Loucy (cell line): ENCODE results near the gene SPACA1.

Experiments
- EZH2phosphoT487 ChIP-seq: fragments of 200-600 bp; IDR thresholded peaks from 2 replicates; pipeline ENCODE4 v1.6.1; 2018; ENCODE audit warnings: antibody characterized with exemption, mild to moderate bottlenecking, moderate library complexity, borderline replicate concordance
- TF ChIP-seq, protein P1 (sequence below): fragments of 200-600 bp; sonication (generic); conservative IDR thresholded peaks from 2 replicates; pipeline ENCODE4 v1.5.1; 2014; ENCODE audit warnings: mild to moderate bottlenecking, antibody characterized with exemption, low read length

DNA sequence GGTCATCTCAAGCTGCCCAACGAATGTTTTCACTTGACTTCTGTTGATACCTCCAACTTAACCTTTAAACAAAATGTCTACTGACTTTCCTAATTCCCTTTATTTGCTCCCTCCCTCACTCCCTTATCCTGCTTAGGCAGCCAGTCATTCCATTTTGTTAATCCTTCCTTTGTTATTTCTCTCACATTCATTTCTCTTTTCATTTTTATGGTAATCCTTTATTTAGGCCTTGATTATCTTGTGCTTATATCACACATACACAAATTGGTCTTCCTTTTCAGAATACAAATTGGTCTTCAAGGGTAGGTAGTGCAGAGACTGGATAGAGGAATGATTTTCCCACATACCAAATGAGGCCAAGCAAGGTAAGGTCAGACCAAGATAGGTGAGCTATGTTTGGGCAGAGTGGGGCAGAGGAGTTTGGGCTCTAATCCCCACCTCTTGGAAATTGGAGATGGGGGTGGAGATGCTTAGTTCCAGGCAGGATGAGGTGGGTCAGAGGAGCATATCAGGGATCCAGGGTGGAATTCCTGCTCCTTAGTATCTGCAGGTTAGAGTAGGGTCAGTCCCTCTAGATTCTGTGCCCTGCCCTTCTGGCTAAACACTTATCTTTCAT lies 2.0 kb upstream of the SPACA1 start:
- TF ChIP-seq, protein P1, sequence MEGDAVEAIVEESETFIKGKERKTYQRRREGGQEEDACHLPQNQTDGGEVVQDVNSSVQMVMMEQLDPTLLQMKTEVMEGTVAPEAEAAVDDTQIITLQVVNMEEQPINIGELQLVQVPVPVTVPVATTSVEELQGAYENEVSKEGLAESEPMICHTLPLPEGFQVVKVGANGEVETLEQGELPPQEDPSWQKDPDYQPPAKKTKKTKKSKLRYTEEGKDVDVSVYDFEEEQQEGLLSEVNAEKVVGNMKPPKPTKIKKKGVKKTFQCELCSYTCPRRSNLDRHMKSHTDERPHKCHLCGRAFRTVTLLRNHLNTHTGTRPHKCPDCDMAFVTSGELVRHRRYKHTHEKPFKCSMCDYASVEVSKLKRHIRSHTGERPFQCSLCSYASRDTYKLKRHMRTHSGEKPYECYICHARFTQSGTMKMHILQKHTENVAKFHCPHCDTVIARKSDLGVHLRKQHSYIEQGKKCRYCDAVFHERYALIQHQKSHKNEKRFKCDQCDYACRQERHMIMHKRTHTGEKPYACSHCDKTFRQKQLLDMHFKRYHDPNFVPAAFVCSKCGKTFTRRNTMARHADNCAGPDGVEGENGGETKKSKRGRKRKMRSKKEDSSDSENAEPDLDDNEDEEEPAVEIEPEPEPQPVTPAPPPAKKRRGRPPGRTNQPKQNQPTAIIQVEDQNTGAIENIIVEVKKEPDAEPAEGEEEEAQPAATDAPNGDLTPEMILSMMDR, result no peak
- no peak for TF ChIP-seq EZH2phosphoT487
